Measurements from ENCODE around the gene EHBP1L1.

EHBP1L1 gene

DNA sequence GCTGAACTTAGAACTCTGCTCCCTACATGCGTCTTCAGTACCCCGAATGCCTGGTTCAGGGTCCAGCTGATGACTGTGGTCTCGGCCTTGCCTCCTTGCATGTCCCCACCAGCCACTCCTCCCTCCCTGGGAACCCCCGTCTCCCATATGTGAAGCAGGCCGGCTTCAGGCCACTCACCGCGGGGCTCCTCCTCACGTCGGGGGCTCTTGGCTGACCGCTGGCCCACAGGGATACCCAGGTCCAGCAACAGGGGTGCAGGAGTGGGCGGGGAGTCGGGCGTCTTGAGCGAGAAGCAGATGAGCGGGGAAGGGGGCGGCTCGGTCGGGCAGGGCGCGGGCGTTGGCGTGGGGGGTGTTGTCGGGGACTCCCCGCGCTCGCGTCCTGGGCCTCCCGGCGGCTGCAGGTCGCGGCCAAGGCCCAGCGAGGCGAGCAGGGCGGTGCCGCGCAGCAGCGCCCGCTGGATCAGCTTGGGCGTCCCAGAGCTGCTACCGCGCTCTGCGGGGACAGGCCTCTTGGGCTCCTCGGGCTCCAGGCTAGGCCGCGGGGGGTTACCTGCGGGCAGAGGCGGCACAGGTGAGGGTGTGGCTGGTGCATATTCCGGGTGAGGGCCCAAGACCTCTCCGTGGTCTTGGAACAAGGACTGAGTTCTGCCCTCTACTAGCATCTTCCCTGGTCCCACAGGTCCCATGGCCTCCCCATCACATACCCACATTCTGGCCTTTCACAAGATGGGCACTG is 23.5 kb downstream of the EHBP1L1 start:
- no peak for DNase-seq

DNA sequence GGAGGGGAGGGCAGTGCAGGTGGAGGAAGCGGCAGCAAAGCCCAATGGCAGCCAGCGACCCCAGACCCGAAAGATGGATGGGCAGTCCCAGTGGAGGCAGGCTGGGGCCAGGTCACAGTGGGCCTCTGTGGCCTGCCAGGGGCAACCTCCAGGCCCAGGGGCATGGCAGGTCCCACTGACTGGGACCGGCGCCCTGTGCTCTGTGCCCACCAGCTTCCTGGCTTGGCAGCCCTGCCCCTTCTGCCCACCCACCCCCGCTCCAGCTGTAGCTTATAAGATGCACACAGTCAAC is 24.0 kb downstream of the EHBP1L1 start:
- no peak for DNase-seq

DNA sequence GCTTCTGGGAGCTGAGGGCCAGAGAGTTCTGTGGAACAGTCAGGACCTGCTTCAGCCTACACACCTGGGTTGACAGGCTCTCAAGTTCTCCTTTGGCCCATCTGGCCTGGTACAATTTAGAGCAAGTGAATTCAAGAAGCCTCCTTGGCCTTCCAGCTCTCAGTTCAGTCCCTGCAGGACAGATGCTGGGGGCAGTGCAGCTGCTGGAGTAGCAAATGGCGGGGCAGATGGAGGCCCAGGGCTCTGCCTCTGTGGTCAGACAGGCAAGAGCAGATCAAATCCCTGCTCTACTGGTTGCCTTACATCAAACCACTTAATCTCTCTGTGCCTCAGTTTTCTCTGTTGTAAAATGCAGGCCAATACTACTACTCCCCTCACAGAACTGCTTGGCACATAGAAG is 28.4 kb downstream of the EHBP1L1 start:
- no peak for DNase-seq

DNA sequence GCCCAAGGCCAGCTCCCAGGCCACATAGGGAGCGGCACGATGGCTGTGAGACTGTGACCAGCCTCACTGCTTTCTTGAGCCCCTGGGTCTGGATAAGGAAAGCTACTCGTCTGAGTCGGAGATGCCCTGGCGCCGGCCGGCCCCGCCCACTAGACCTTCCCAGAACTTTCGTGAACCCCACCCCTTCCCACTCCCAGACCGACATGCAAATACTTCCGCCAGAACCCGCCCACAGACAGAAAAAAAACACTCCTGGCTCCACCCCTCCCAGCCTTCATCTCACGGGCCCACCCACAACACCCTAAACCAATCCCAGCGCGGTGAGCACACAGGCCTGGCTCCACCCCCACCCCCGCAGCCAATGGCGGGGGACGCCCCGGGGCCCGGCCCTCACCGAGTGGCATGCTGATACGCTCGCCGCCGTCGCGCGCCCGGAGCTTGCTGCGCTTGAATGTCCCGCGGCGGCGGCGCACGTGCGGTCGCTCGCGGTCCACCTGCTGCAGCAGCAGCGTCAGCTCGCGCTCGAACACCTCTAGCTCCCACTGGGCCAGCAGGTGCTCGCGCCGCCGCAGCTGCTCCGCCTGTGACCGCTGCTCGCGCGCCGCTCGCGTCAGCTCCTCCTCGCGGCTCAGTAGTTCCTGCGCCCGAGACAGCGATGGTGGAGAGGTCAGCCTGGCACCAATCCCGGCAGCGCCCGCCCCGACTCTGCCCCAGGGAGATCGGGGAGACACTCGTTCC is 31.2 kb downstream of the EHBP1L1 start:
- DNase-seq: no peak

DNA sequence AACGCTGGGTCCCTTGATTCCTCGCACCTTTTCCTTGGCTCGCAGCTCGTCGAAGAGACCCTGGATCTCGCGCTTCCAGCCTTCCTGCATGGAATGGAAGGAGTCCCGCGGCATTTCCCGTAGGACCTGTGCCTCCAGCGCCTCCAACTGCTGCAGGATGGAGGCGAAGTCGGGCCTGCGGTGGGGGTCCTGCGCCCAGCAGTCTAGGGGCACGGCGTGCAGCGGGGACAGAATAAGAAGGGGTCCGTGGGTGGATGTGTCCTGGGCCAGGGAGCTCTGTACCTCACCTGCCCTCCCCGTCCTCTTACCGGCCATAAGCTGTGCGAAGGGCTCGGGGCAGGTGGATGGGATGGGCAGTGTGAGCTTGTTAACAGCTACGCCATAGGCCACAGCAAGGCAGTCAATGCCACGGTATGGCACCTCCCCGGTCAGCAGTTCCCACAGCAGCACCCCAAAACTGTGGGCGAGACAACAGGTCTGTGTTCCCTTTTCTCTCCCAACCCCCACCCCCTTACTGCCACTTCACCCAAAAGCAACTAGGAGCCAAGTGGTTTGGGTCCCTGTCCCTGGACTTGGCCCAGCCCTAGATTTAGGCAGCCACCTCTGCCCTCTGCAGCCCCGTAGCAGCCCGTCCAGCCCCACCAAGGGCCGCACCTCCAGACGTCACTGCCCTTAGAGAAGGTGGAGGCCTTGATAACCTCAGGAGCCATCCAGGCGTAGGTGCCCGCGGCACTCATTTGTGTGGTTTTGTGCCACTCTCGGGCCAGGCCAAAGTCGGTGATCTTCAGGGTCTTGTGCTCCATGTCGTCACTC is 32.0 kb downstream of the EHBP1L1 start:
- no peak for DNase-seq

DNA sequence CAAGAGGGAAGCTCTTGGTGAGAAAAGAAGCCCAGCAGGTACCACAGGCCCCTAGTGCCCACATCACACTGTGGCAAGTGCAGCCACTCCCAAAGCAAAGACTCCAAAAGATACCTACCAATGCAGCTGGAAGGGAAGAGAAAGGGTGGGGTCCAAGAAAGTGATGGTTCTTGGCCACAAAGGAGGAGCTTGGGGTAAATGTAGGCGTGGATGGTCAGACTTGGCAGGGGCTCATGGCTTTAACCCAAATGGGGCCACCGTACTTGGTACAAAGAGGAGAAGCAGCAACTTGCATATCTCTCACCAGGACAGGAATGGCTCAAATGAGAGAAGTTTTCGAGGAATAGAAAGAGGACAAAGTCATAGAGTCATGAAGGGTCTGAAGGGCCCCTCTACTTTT is 33.4 kb downstream of the EHBP1L1 start:
- no peak for DNase-seq

DNA sequence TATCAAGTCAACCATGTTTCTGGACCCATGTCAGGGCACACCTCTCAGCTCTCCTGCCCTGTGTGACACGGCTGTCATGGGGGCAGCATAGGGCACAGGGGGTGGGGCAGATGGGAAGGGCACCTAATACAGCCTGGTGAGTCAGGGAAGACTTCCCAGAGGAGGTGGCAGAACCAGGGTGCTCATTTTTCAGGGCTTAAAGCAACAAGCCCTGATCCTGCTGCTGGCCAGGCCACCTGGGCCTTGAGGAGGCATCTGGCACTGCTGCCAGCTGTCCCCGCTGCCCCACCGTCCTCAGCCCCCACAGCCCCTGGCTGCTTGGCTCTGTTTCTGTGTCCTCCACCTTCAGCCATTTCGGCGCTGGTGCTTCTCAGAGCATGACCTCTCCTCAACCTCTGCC is 33.8 kb downstream of the EHBP1L1 start:
- DNase-seq: no peak

DNA sequence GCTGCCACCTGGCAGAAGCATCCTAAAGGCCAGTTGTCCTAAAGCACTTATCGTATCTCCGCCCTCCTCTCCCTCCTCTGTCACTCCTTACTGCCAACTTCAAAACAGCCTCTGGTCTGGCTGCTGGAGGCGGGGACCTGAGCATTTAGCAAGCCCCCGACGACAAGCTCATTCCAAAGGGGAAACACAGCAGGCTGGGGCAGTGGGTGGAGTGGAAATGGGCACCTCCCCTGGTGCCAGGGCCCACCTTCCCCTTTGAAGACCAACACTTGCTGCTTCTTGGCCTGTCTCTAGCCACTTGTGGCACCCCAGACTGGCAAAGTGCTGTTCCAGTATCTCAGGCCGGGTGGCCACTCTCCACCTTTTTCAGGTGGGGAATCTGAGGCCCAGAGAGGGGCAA is 34.6 kb downstream of the EHBP1L1 start:
- DNase-seq: no peak

DNA sequence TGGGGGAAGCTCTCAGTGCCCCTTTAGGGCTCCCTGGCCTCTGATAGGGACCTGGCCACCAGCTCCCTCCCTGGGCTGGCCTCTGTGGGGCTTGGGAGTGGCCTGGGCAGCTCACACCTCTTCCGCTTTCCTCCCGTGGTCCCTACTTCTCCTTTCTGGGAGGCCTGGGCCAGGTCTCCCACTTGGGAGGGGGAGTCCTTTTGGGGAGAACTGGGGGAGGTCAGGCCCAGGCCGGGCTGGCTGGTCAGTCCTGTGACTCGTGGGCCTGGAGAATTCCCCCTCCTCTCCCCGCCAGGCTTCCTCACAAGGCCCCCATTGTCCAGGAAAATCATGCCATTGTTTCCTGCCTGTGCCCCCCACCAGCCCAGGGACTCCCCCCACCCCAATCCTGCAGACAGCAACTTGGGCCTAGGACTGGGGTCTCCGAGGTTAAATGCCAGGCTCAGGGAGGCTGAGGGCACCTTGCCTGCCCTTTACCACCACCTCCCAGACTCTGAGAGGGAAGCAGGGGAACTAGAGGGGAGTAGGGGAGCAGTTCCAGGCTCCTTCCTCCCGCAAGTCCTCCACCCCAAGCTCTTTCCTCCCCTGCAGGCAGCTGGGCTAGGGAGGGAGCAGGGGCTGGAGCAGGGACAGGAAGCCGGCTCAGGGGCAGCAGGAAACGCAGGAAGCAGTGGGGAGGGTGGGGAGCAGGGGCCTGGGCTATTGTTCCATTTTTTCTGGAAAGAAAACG is 35.3 kb downstream of the EHBP1L1 start:
- DNase-seq: no peak

DNA sequence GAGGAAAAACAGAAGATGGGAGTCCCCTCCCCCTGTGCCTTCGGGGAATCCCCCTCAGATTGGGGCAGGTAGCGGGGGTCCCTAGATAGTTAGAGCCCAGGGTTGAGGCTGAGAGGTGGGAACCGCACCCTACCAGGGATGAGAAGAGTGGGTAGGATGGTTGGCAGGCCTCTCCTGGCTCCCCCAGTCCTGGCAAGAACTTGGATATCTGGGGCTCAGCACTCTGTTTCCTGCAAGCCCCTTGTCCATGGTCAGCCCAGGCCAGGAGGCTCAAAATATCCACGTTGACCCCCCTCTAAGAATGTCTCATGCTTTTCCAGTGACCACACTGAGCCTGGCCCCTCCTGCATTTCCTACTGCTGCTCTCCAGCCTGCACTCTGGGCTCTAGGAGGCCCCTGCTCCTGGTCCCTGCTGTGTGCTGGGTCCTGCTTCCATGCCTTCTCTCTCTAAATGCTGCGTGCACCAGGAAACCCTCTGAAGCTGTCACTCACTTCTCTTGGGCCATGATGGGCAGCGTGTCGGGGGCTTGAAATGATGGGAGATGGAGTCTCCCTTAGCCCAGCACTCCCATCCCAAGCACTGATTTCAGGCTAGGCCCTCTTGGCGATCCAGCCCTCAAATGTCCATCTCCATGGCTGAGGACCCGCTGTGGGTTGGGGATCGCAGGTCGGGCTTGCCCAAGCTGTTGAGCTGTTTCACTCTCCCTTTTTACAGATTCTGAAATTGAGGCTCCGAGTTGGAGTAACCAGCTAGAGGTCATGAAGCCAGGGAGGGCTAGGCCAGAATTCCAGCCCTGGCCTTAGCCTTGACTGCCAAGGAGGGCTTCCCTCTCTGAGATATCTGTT is 36.1 kb downstream of the EHBP1L1 start:
- no peak for DNase-seq

DNA sequence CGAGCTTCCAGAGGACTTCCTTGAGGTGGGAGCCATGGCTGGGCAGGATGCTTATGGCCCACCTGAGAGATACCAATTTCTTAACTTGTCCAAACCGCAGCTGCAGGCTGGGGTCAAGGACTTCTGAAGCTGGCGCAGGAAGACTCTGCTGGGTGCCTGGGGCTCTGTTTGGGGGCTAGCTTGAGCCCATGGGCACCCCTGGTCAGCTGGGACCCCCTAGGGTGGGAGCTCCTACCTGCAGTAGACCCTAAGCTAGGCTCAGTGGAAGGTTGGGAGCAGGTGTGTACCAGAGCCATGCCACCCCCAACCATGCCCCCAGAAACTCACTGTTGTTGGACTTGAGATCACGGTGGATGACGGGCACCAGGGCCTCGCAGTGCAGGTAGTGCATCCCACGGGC is 36.8 kb downstream of the EHBP1L1 start:
- DNase-seq: no peak

DNA sequence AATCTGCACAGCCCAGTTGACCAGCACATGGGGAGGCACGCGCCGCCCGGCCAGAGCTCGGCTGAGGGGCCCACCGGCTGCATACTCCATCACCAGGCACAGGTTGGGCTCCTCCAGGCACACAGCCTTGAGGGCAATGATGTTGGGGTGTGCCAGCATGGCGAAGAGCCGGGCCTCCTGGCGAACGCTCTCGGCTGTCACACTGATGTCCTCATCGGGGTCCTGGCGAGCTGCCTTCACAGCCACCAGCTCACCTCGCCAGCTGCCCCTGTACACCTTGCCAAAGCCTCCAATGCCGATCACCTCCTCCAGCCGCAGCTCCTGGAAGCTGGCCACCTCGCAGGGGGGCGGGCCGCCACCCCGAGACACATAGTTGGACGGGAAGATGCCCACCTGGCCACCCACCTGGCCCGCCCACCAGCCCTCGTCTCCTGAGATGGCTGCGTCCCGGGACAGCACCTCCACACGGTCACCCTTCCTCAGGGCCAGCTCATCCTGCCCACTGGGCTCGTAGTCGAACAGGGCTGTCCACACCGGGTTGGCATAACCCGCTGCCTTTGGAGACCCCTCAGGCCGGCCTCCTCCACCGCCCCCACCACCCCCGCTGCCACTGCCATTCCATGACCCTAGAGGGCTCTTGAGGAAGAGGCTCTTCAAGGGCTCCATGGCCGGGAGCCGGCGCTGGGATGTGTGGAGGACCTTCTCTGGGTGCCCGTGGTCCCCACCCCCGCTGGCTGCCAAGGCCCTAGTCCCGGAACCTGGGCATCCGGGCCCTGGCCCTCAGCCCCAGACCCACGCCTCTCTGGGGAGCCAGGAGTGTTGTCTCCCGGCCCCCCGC is 37.5 kb downstream of the EHBP1L1 start:
- DNase-seq: no peak

DNA sequence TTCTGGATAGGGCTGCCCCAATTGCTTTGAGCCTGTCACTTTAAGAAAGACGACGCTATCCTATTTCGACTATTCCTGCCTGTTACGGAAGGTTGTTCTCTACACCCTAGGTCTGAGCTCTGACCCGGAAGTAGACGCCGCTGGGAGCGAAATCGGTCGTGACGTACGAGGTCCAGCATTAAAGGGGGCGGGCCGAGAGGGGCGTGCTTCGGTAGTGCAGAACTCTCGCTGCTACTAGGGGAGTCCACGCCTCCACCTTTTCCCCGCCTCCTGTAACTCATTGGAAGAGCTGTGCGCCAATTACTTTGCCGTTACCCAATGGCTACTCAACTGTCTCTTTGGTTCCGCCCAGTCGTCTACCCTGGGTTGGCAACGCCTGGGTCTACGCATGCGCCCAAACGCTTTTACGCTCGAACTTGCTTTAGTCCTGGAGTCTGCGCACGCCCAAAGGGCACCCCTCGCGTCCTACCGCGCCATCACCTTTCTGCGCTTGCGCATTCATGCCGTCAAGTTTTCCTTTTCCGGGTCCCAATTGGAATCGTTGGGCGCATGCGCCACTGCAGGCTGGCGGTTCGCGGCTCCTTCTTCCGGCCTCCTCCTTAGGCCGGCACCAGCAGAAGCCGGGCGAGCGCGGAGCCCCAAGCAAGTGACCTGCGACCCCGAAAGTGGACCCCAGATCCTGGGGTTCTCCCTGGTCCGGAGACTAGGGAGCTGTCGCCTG is 39.5 kb downstream of the EHBP1L1 start, which contains the start of gene PCNX3:
PCNX3 (plus strand) TSS at position 548 of the 721 bp plus-strand sequence. CDS start 536 bp downstream, outside the sequence.
- DNase-seq: peak; percentile 100

DNA sequence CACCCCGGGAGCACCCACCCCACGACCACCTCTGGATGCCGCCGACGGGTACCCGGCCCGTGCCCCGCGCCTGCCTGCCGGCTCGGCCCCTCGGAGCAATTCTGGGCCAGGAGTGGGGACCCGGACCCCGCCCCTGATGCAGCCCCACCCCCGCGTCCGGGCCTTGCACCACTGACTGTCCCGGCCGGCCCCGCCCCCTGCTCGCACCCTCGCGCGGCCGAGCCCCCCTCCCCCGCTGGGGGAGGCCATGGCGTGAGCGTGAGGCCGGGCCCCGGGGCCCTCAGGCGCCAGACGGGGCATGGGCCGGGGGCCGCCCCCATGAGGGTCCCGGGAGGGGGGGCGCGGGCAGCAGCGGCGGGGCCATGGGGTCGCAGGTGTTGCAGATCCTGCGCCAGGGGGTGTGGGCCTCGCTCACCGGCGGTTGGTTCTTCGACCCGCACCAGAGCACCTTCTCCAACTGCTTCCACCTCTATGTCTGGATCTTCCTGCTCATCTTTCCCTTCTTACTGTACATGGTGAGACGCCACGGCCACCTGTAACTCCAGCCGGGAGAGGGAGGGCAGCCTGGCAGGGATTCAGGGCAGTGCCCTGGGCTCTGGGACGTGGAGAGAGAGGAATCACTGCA is 40.2 kb downstream of the EHBP1L1 start:
- DNase-seq: no peak

DNA sequence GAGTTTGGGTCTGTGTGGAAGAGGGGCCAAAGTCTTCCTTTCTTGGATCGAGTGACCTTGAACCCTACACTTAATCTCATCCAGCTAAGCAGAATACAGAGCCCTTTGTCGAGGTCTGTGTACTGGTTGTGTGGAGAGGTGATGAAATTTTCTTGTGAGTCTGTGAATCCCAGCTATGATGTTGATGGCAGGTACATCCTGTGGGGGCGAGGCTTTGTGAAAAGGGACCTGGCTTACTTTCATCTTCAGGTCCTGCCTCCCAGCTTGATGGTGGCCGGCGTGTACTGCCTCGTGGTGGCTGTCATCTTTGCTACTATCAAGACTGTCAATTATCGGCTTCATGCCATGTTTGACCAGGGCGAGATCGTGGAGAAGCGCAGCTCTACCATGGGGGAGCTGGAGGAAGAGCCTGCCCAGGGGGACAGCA is 40.7 kb downstream of the EHBP1L1 start:
- DNase-seq: no peak

DNA sequence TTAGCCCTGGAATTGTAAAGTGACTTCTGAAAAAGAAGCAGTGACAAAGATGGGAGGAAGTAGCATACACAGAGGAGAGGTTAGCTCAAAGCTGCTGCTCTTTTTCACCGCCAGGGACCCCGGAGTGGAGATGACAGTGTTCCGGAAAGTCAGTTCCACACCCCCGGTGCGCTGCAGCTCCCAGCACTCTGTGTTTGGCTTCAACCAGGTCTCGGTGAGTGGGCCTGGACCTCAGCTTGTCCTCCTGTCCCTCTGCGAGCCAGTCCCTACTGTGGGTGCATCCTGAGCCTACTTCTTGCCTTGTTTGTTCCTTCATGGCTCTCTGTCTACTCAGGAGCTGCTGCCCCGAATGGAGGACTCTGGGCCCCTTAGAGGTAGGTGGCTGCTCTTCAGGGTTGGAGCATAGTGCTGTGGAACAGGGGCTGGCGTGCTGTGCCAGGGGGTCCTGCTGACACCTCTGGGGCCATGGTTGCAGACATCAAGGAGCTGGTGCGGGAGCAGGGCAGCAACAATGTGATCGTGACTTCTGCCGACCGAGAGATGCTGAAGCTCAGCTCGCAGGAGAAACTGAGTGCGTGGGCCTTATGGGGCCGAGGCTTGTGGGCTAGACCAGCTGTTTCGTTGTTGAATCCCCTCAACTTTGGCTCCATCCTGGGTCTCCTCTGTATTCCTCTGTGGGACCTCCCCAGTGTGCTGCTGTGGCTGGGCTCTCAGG is 41.4 kb downstream of the EHBP1L1 start:
- no peak for DNase-seq

DNA sequence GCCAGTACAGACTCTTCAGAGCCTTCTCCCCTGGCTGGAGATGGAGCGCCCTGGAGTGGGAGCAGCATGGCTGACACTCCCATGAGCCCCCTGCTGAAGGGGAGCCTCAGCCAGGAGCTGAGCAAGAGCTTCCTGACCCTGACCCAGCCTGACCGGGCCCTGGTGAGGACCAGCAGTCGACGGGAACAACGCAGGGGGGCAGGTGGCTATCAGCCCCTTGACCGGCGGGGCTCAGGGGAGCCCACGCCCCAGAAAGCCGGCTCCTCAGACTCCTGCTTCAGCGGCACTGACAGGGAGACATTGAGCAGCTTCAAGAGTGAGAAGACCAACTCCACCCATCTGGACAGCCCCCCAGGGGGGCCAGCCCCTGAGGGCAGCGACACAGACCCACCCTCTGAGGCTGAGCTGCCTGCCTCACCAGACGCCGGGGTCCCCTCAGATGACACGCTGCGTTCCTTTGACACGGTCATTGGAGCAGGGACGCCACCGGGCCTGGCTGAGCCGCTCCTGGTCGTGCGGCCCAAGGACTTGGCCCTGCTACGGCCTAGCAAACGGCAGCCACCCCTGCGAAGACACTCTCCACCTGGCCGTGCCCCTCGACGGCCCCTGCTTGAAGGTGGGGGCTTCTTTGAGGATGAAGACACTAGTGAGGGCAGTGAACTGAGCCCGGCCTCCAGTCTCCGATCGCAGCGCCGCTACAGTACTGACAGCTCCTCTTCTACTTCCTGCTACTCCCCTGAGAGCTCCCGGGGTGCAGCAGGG is 42.3 kb downstream of the EHBP1L1 start:
- DNase-seq: no peak

DNA sequence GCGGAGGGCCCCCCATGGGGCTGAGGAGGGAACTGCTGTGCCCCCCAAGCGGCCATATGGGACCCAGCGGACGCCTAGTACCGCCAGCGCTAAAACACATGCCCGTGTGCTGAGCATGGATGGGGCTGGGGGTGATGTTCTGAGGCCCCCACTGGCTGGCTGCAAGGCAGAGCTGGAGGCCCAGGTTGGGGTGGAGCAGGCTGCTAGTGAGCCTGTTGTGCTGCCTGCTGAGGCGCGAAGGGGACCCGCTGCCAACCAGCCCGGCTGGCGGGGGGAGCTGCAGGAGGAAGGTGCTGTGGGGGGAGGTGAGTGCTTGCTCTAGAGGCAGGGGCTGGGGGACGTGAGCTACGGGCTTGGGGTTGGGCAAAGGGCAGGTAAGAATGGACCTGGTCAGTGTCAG is 42.9 kb downstream of the EHBP1L1 start:
- DNase-seq: no peak

Data from activated gamma-delta T cell treated with Interleukin-2 at 50 U/mL for 16 hours (primary cell).